HG03354 (cell line): ENCODE results near the gene TBC1D16.

ENCODE experiments used
- ATAC-seq: cut with Tn5 transposase; IDR thresholded peaks from one replicate; pipeline ENCODE4 v1.9.1; 2021; ENCODE audit warnings: mild to moderate bottlenecking; ENCODE audit not compliant: unreplicated experiment, poor library complexity, severe bottlenecking

TBC1D16 gene, protein sequence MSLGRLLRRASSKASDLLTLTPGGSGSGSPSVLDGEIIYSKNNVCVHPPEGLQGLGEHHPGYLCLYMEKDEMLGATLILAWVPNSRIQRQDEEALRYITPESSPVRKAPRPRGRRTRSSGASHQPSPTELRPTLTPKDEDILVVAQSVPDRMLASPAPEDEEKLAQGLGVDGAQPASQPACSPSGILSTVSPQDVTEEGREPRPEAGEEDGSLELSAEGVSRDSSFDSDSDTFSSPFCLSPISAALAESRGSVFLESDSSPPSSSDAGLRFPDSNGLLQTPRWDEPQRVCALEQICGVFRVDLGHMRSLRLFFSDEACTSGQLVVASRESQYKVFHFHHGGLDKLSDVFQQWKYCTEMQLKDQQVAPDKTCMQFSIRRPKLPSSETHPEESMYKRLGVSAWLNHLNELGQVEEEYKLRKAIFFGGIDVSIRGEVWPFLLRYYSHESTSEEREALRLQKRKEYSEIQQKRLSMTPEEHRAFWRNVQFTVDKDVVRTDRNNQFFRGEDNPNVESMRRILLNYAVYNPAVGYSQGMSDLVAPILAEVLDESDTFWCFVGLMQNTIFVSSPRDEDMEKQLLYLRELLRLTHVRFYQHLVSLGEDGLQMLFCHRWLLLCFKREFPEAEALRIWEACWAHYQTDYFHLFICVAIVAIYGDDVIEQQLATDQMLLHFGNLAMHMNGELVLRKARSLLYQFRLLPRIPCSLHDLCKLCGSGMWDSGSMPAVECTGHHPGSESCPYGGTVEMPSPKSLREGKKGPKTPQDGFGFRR

DNA sequence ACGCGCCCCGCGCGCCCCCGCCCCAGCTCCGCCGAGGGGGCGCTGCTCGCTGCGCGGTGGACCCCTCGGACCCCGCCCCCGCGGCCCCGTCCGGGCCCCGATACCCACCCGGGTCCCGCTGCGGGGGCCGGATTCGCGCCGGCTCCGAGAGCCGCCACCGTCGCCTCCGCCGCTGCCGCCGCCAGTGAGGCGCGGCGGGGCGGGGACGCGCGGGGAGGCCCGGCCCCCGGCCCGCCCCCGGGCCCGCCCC, at the start of gene TBC1D16:
TSS of gene TBC1D16 (minus strand) at position 186 of the 250 bp plus-strand sequence. CDS start 22,325 bp downstream, outside the sequence.
- no peak for ATAC-seq

DNA sequence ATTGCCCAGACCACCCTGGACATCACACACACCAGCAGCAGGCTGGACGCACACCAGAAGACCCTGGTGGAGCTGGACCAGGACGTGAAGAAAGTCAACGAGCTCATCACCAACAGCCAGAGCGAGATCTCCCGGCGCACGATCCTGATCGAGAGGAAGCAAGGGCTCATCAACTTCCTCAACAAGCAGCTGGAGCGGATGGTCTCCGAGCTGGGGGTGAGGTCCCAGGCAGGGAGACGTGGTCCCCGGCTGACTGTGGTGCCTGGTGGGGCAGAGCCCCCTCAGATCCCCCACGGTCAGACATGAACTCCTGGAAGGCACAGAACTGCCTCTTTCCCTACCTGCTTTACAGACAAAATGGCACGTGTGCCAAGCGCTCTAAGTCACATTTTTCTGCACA, 49.1 kb upstream of the TBC1D16 start:
- no peak for ATAC-seq

DNA sequence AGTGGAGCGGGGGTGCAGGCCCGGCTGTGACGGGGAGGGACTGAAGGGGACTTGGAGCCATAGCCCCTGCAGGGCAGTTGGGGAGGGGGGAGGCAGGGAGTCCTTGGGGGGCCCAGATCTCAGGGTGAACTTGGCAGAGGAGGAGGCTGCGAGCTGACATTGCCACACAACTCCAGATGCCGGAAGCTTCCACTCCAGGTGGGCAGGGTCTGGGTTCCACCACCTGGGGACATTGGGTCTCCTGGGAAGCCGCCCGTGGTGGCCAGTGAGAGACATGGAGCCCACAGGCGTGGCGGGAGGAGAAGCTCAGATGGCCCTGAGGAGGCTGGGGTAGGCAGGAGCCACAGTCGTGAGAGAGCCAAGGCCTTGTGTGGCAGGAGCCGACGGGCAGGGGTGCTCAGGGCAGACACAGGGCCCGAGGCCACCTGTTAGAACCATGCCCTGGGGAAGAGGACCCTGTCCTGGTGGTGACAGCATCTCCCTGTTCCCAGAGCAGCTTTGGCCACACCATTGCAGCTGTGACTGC, 47.5 kb upstream of the TBC1D16 start:
- no peak for ATAC-seq

DNA sequence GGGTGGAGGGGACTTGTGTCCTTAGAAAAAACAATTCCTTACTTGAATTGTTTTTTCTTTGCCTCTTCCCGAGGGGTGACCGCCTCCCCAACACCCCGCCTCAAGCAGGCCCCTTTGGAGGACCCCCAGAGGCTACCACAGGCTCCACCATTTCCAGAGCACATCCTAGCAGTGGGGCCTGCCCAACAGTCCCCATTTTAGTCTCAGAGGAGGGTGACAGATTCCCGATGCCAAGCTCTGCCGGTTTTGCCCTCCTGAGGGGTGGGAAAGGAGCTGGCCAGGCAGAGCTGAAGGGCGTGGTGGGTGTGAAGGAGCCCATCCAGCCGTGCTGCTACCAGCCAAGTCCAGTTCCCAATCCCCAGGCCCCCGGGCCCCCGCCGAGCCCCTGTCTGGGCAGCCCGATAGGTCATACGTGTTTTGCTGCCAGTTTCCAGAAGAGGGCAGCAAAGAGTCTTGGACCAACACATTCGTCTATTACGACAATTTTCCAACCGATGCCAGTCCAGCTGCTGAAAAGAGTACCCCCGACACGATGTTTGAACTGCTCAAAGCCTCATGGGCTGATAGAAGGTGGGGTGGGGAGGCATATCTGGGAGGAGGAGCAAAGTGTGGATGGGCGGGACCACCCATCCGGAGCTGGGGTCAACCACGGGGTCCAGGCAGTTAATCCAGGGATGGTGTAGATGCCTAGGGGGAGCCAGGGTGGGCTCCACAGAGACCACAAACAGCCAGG, 46.9 kb upstream of the TBC1D16 start:
- ATAC-seq, result no peak

DNA sequence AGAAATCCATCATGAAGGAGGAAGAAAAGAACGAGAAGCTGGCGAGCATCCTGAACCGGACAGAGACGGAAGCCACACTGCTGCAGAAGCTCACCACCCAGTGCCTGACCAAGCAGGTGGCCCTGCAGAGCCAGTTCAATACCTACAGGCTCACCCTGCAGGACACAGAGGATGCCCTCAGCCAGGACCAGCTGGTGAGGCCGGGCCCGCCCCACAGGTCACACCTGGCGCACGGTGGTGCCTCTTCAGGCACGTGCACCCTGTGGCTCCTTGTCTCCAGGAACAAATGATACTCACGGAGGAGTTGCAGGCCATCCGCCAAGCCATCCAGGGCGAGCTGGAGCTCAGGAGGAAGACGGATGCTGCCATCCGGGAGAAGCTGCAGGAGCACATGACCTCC, 45.9 kb upstream of the TBC1D16 start:
- ATAC-seq, result no peak

DNA sequence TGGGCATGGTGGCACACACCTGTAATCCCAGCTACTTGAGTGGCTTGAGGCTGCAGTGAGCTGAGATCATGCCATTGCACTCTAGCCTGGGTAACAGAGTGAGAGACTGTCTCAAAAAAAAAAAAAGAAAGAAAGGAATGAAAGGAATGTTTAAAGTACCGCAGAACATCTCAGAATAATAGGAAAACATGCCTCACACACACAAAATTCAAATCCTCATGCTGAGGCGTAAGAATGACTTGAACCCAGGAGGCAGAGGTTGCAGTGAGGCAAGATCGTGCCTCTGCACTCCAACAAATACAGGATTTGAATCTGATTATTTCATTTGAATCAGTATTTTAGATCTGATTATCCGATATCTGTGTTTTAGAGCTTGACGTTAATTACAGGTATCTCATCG, 44.4 kb upstream of the TBC1D16 start:
- ATAC-seq, result no peak

DNA sequence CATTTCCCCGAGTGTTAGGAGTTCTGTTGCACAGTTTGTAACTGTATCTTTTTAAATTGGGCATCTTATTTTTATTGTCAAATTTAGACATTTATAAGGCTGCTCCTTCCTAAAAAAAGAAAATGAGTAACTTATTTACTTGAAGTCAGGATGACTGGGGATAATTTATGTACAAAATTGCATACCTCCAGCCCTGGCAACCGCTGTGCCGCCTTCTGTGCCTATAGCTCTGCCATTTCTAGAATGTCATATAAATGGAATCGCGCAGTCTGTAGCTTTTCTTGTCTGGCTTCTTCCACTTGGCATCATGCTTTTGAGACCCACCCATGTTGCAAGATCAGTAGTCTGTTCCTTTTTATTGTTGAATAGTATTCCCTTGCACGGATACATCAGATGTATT, 36.7 kb upstream of the TBC1D16 start:
- no peak for ATAC-seq

DNA sequence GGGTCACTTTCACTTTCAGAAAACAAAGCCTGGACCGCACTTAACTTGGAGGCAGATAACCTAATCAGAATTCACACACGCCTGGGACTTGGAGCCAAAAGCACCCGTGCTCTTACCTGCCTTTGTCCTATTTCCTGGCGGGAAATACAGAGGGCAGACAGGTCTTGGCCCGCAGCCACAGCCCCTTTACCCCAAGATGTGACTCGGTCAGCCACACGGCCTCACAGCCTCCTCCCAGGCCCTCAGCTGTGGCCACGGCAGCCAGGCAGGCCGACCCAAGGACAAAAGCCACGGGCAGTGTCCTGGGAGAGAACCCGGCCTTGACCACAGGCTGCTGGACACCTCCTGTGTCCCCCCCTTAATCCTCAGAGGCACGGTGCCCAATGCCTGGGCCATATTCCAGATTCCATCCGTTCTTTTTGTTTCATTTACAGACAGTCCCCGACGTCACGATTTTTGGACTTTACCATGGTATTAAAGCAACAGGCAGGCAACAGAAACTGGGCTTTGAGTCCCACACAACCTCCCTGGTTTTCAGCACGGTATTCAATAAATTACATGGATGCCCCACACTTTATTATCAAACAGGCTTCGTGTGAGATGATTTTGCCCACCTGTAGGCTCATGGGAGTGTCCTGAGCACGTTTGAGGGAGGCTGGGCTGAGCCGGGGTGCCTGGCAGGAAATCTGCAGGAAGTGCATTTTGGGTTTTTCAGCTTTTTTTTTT, 35.6 kb upstream of the TBC1D16 start:
- ATAC-seq, result no peak

DNA sequence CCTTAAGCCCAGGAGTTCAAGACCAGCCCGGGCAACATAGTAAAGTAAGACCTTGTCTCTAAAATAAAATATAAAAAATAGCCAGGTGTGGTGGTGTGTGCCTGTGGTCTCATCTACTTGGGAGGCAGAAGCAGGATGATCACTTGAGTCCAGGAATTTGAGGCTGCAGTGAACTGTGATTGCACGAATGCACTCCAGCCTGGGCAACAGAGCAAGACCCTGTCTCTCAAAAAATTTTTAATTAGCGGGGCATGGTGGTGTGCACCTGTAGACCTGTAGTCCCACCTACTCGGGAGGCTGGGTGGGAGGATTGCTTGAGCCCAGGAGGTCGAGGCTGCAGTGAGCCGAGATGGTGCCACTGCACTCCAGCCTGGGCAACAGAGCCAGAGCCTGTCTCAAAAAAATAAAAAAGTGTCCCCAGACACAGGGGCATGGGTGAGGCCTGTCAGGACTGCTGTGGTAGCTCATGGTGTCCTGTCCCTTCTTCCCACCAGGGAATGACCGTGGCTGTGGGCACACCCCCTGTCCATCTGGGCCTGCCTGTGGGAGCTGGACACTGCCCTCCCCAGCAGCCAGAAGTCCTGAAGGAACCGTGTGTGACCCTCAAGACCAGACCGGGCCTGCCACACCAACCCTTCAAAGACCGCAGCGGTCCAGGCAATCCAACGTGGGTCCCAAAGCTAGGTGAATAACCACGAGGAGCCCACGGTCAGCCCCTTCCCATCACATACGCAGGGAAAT, 34.9 kb upstream of the TBC1D16 start:
- no peak for ATAC-seq

DNA sequence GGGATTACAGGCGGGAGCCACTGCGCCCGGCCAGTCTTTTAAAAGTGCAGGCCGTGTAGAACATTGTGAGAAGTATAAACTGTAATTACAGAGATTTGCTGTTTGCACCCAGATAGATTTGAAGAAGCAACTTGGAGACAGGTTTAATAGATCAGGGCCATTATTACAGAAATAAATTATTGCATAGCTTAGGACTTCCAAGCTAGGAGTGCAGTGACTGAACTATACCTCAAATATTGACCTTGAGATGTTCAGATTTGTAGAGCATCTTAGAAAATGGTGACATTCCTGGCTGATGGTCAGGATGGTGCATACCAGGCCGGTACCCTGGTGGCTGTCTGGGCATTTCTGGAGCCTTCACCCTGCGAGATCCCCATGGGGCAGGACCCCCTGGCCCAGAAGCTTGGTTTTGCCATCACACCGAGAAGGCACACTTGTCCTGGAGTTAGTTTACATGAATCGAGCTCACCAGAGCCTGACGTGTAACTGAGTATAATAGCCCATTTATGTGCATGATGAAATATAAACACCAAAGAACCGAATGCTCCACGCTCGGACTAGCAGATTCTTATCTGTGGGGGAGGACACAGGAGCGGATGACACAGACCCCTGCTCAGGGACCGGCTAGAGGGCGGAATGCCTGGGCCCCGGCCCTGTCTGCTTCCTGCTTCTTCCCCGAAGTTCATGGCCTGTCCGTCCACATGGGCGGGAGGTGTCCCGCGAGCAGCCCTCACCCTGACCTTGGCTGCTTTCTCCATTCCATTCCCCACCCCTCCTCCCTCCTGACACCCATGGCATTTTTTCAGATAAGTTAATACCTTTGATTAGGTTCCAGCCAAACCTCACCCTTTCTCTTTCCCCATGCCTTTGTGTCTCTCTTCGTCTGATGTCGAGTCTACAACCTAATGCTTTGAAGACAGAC, 32.9 kb upstream of the TBC1D16 start:
- no peak for ATAC-seq

DNA sequence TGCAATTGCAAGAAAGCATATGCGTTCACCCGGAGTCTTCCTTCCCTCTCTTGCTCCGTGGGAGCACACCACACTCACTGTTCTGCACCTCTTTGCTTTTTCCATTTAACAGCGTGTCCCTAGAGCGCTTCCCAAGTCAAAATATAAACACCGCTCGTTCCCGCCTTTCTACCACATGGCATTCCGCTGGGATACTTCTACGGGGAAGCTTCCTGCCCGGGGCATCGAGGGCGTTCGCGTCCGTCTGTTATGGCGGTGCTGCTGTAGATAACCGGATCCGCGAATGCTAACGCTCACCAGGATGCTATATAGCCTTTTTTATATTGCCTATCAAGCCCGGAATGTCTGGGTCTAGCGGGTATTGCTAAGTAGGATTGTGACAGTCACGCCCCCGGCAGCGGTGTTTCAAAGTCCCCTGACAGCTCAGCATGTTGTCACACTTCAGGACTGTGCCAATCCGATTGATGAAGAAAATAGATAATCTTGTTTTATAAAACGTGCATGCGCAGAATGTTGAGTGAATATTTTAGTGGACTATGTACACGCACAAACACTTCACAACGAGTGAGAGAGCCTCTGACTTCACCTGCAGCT, 31.8 kb upstream of the TBC1D16 start:
- no peak for ATAC-seq

DNA sequence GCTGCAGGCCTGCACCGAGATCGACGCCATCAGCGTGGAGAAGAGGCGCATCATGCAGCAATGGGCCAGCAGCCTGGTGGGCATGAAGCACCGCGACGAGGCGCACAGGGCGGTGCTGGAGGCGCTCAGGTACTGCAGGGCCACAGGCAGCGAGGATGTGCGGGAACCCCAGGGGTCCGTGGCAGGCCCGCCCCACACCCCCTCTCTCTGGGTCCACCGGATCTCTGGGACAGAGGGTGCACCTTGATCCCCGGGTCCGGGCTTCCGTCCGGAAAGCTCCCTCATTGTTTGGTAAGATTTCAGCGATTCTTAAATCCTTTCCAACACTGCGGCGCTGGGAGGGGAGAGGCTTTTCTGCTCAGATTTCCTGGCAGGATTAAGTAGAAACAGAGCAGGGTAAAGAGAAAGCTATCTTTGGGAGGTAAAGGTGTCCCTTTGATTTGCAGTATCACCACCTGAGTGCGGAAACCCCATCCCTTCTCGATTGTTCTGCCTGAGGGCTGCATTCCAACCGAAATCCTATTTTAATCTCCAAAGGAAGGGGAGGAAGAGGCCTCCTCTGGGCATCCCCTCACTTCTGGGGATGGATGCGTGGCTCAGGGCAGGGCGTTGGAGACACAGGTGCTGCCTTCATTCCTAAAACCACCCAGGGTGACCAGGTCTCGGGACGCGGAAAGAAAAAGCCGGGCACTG, 30.0 kb upstream of the TBC1D16 start:
- ATAC-seq, result no peak

DNA sequence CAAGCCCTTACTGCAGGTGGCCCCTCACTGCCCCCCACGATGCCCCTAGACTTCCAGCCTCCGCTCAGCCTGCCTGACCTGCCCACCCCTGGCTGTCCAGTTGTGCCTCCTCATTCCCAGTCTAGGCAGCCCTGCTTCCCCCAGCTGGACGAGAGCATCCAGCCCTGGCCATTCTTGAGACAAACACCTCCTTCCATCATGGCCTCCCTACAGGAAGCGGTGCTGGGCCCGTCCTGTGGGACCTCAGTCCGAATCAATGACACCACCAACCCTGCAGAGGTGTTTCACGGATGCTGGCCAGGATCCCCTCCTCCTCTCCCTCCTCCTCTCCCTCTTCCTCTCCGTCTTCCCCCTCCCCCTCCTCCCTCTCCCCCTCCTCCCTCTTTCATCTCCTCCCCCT, 29.0 kb upstream of the TBC1D16 start:
- ATAC-seq, result no peak

DNA sequence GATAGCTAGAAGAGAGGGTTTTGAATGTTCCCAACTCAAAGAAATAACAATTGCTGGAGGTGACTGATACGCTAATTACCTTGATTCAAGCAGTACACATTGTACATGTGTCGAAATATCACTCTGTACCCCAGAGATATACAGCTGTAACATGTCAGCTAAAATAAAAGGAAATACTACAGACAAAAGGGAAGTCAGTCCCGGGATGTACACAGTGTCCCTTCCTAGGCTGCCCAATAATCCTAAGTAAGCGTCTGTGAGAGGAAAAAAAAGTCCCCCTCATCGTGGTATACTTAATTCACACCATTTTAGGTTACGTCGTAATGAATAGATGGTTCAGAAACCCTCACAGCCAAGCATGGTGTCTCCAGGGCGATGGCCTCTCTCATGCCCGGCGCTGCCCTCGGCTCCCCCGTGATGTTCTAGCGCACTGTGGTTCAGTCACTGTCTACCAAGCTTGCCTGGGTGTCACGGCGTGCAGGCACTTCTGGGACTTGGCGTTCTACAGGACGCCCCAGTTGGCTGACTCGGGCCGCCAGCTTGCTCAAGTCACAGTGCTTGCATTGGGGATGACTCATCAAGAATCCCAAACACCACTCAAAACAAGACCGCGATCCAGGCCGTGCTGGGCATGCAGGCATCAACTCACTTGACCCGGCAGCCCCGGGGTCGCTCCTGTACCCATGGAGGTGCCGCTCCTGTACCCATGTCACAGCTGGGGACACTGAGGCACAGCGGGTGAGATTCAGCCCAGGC, 28.3 kb upstream of the TBC1D16 start:
- ATAC-seq, result no peak

DNA sequence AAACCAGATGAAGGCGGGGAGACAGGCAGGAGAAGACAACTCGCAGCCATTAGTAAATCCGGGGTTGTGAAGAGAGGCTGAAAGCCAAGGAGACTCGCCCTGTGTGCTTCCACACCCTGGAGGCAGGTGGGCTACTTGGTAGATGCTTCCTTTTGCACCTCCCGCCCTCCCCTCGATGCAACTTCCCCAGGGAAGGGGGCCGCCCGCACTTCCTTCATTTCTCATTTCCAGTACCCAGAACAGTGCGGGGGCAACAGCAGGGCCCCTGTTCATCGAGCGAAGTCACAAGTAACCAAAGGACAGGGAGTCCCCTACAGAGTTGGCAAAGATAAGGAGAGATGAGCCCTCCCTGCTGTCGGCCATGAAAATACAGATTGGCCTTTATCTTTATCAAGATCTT, 25.7 kb upstream of the TBC1D16 start:
- no peak for ATAC-seq

DNA sequence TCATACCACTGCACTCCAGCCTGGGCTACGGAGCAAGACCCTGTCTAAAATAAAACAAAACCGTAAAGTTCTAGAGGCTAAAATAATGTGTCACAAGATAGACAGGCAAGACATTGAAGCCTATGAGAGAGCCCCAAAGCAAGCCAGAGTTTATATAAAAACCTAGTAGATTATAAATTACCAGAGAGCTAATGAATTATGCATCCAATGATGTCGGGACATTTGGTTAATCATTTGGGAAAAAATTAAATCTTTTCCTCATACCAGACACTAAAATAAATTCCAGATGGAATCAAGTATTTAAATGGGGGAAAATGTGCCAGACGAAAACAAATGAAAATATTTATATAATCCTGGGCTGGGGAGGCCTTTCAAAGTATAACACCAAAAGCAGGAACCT, 25.0 kb upstream of the TBC1D16 start:
- ATAC-seq, result no peak
